H9 (cell line): ENCODE measurements around the gene WBP1L. TPM values are rescaled to one million over a fixed set of nuclear protein-coding genes. Genes with fewer than 3 reads are reported as not detected.
A peak's percentile ranks its signal among the peaks of the same experiment; 100 is the strongest.

Source experiments
- DNase-seq: peaks from one replicate; pipeline ENCODE4 v3.0.0-alpha.2; 2017
- H2AFZ ChIP-seq: one replicate; pipeline ENCODE4 v1.6.1; 2013; ENCODE audit warnings: mild to moderate bottlenecking, low read length, control low read depth, moderate library complexity
- H2AK5ac ChIP-seq: 2 replicates; pipeline ENCODE4 v1.6.1; 2013; ENCODE audit warnings: low read length, control low read depth, mixed read lengths; ENCODE audit not compliant: insufficient read length
- H2BK120ac ChIP-seq: one replicate; pipeline ENCODE4 v1.6.1; 2013; ENCODE audit warnings: low read depth, mild to moderate bottlenecking, low read length, control low read depth, inconsistent platforms; ENCODE audit not compliant: poor library complexity, severe bottlenecking
- H2BK12ac ChIP-seq: 2 replicates; pipeline ENCODE4 v1.6.1; 2013; ENCODE audit warnings: low read length, control low read depth, mixed read lengths, low read depth; ENCODE audit not compliant: insufficient read length
- H2BK15ac ChIP-seq: 2 replicates; pipeline ENCODE4 v1.6.1; 2013; ENCODE audit warnings: low read depth, low read length, control low read depth
- H2BK20ac ChIP-seq: one replicate; pipeline ENCODE4 v1.6.1; 2013; ENCODE audit warnings: low read depth, mild to moderate bottlenecking, low read length, control low read depth, inconsistent platforms; ENCODE audit not compliant: poor library complexity, severe bottlenecking
- H2BK5ac ChIP-seq: 2 replicates; pipeline ENCODE4 v1.6.1; 2013; ENCODE audit warnings: low read length, control low read depth, mixed read lengths; ENCODE audit not compliant: insufficient read length
- H3K14ac ChIP-seq: 2 replicates; pipeline ENCODE4 v1.6.1; 2013; ENCODE audit warnings: low read length, control low read depth; ENCODE audit not compliant: insufficient read depth
- H3K18ac ChIP-seq: 2 replicates; pipeline ENCODE4 v1.6.1; 2013; ENCODE audit warnings: low read depth, mild to moderate bottlenecking, mixed read lengths, low read length, control low read depth; ENCODE audit not compliant: insufficient read length
- H3K23ac ChIP-seq: 2 replicates; pipeline ENCODE4 v1.6.1; 2013; ENCODE audit warnings: low read length, control low read depth, mixed read lengths, low read depth; ENCODE audit not compliant: insufficient read length
- H3K23me2 ChIP-seq: 2 replicates; pipeline ENCODE4 v1.6.1; 2013; ENCODE audit warnings: low read depth, mild to moderate bottlenecking, mixed read lengths, low read length, control low read depth; ENCODE audit not compliant: insufficient read length, poor library complexity, severe bottlenecking
- H3K27ac ChIP-seq: 2 replicates; pipeline ENCODE4 v1.5.1; 2013; ENCODE audit warnings: low read length, control low read depth, mixed read lengths, low read depth; ENCODE audit not compliant: insufficient read length
- H3K27me3 ChIP-seq: 2 replicates; pipeline ENCODE4 v1.6.1; 2013; ENCODE audit warnings: low read length, control low read depth, inconsistent platforms; ENCODE audit not compliant: insufficient read depth
- H3K4ac ChIP-seq: 2 replicates; pipeline ENCODE4 v1.6.1; 2013; ENCODE audit warnings: low read depth, mild to moderate bottlenecking, control low read depth, inconsistent platforms, low read length, moderate library complexity
- H3K4me1 ChIP-seq: 2 replicates; pipeline ENCODE4 v1.6.1; 2013; ENCODE audit warnings: low read length, control low read depth, inconsistent platforms; ENCODE audit not compliant: insufficient read depth
- H3K4me2 ChIP-seq: 2 replicates; pipeline ENCODE4 v1.6.1; 2013; ENCODE audit warnings: low read length, control low read depth, mixed read lengths; ENCODE audit not compliant: insufficient read length, insufficient read depth
- H3K56ac ChIP-seq: 2 replicates; pipeline ENCODE4 v1.6.1; 2013; ENCODE audit warnings: low read depth, mild to moderate bottlenecking, mixed read lengths, low read length, control low read depth; ENCODE audit not compliant: insufficient read length
- H3K79me1 ChIP-seq: 2 replicates; pipeline ENCODE4 v1.6.1; 2013; ENCODE audit warnings: low read depth, mild to moderate bottlenecking, moderate library complexity, low read length, control low read depth, inconsistent platforms; ENCODE audit not compliant: insufficient read depth, poor library complexity, severe bottlenecking
- H3K79me2 ChIP-seq: 2 replicates; pipeline ENCODE4 v1.6.1; 2013; ENCODE audit warnings: low read length, control low read depth, inconsistent platforms; ENCODE audit not compliant: insufficient read depth
- H3K9ac ChIP-seq: 2 replicates; pipeline ENCODE4 v1.6.1; 2013; ENCODE audit warnings: low read length, control low read depth, mixed read lengths; ENCODE audit not compliant: insufficient read length; ENCODE audit errors: extremely low read depth
- H3K9me3 ChIP-seq: one replicate; pipeline ENCODE4 v1.6.1; 2013; ENCODE audit warnings: low read depth, low read length, inconsistent platforms; ENCODE audit not compliant: control insufficient read depth
- H3T11ph ChIP-seq: one replicate; pipeline ENCODE4 v1.6.1; 2013; ENCODE audit warnings: mild to moderate bottlenecking, low read length, control low read depth, inconsistent platforms
- H4K20me1 ChIP-seq: one replicate; pipeline ENCODE4 v1.6.1; 2013; ENCODE audit not compliant: control insufficient read depth, insufficient read length, insufficient read depth
- H4K5ac ChIP-seq: 2 replicates; pipeline ENCODE4 v1.6.1; 2013; ENCODE audit warnings: low read depth, mild to moderate bottlenecking, mixed read lengths, low read length, control low read depth; ENCODE audit not compliant: insufficient read length
- H4K8ac ChIP-seq: replicated peaks from 2 replicates; pipeline ENCODE4 v1.6.1; 2013; ENCODE audit warnings: low read length, control low read depth, mixed read lengths, low read depth; ENCODE audit not compliant: insufficient read length
- H4K91ac ChIP-seq: 2 replicates; pipeline ENCODE4 v1.6.1; 2013; ENCODE audit warnings: low read depth, mild to moderate bottlenecking, moderate library complexity, mixed read lengths, low read length, control low read depth; ENCODE audit not compliant: insufficient read length
- H3K27ac Mint-ChIP-seq, 3 experiments: 2 replicates in 2 of 3; 3 replicates in 1 of 3; pipeline ENCODE4 v1.8.0; 2020 to 2021; ENCODE audit warnings: mixed read lengths in 3 of 3, mild to moderate bottlenecking in 1 of 3, moderate library complexity in 1 of 3
- H3K27me3 Mint-ChIP-seq: 2 replicates; pipeline ENCODE4 v1.8.0; 2021; ENCODE audit warnings: low read depth, mild to moderate bottlenecking, moderate library complexity, mixed read lengths
- H3K36me3 Mint-ChIP-seq, 3 experiments: 2 replicates in 2 of 3; 3 replicates in 1 of 3; pipeline ENCODE4 v1.8.0; 2020 to 2021; ENCODE audit warnings: low read depth in 3 of 3, mixed read lengths in 3 of 3; ENCODE audit not compliant: insufficient read depth in 1 of 3
- H3K4me1 Mint-ChIP-seq, 2 experiments: 2 replicates each; pipeline ENCODE4 v1.8.0; 2020; ENCODE audit warnings: mixed read lengths in 2 of 2
- H3K4me3 Mint-ChIP-seq, 2 experiments: 2 replicates in 1 of 2; 3 replicates in 1 of 2; pipeline ENCODE4 v1.8.0; 2020 to 2021; ENCODE audit warnings: mild to moderate bottlenecking in 2 of 2, mixed read lengths in 2 of 2, moderate library complexity in 1 of 2
- H3K9me3 Mint-ChIP-seq, 2 experiments: 2 replicates in 1 of 2; 3 replicates in 1 of 2; pipeline ENCODE4 v1.8.0; 2020; ENCODE audit warnings: mild to moderate bottlenecking in 2 of 2, mixed read lengths in 2 of 2, moderate library complexity in 1 of 2
- WGBS: extraction: QIAGEN DNeasy Blood & Tissue Kit; methylation state at CpG from one replicate; pipeline ENCODE4 v1.1.7; 2013; ENCODE audit warnings: missing lambda C conversion rate, low lambda C conversion rate, mixed read lengths; ENCODE audit not compliant: insufficient read length; ENCODE audit errors: extremely low coverage; 5-methylcytosine and 5-hydroxymethylcytosine counted together
- total RNA-seq: library from RNA; stranded (reverse); gene quantifications from 2 replicates; pipeline ENCODE4 v1.2.1, GENCODE V29; 2021
- TF ChIP-seq, protein P1 (sequence below): fragments of 200-600 bp; sonication (generic); conservative IDR thresholded peaks from 3 replicates; pipeline ENCODE4 v1.8.0; 2021; ENCODE audit warnings: antibody characterized with exemption, mild to moderate bottlenecking

WBP1L gene
- total RNA-seq, 1 experiment from 2014 or later, result 23.8 TPM

DNA sequence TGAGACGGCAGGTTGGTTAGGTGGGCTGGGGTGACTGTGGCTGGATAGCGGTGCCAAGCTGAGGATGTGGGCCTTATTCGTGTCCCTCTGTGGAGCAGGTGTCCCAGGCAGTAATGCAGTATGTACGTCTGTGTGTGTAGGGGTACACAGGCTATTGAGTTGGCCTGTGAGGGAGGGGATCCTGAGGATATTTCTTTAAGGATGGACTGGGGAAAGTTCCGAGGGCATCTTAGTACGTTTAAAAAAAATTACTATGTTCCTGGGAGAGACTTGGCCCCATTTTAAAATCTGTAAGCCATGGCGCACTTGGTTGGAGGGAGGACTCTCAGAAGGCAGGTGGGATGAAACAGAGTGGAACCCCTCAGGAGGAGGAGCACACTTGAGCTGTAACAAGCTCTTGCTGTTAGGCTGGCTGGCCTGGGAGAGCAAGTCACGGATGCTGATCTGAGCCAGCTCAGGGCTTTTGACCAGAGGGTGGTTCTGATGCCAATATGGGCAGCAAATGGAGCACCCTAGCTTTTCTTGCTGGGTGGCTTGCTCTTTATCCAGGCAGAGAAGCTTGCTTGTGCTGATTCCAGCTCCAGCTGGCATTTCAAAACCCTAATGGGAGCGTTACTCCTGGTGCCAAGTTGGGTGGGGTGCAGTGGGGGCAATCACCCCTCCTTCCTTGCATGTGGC, 765 bp downstream of the WBP1L start:
- Histone ChIP-seq H3K27ac (no peak overlapping the region), H3K79me1 (no peaks in the 10 kb centered on the region), H3K4me2 (peak overlapping the region; percentile 96), H2AK5ac (no peak overlapping the region), H4K8ac (no peak overlapping the region), H3K56ac (no peak overlapping the region), H2AFZ (no peak overlapping the region), H2BK12ac (no peak overlapping the region), H3K23ac (no peak overlapping the region), H4K91ac (no peak overlapping the region), H3K14ac (0 out of 2 replicates have a peak overlapping the region, but pooled peaks have one; percentile 25), H3K79me2 (no peaks in the 10 kb centered on the region; the same call in 1 of the 2 replicates), H2BK5ac (no peak overlapping the region), H3K9ac (peak overlapping the region; percentile 80), H3K4me1 (peaks cover 4% of the 10 kb centered on the region; the same call in 1 of the 2 replicates), H3K9me3 (no peaks in the 10 kb centered on the region), H2BK120ac (no peak overlapping the region), H3K4ac (no peak overlapping the region), H4K5ac (no peak overlapping the region), H2BK15ac (no peak overlapping the region), H2BK20ac (no peak overlapping the region), H3K27me3 (no peaks in the 10 kb centered on the region), H3T11ph (no peak overlapping the region), H3K18ac (peak overlapping the region; percentile 16), H3K23me2 (peaks cover 10% of the 10 kb centered on the region), H4K20me1 (no peaks in the 10 kb centered on the region)
- H3K27ac Mint-ChIP-seq, result peak overlapping the region; percentile 62 to 86 (median 72); a peak in 5 of 7 replicates
- peak overlapping the region; percentile 91 to 92 for H3K4me3 Mint-ChIP-seq
- WGBS, result no CpG with 5 or more reads among the region's 9 CpGs
- DNase-seq, result no peak
- peaks cover 26 to 31% of the 10 kb centered on the region in 2 experiments for H3K4me1 Mint-ChIP-seq
- H3K27me3 Mint-ChIP-seq, result peaks cover 2% of the 10 kb centered on the region
- peaks cover 0 to 3% of the 10 kb centered on the region in 2 experiments; a peak in 1 of 5 replicates for H3K9me3 Mint-ChIP-seq
- TF ChIP-seq, protein P1, sequence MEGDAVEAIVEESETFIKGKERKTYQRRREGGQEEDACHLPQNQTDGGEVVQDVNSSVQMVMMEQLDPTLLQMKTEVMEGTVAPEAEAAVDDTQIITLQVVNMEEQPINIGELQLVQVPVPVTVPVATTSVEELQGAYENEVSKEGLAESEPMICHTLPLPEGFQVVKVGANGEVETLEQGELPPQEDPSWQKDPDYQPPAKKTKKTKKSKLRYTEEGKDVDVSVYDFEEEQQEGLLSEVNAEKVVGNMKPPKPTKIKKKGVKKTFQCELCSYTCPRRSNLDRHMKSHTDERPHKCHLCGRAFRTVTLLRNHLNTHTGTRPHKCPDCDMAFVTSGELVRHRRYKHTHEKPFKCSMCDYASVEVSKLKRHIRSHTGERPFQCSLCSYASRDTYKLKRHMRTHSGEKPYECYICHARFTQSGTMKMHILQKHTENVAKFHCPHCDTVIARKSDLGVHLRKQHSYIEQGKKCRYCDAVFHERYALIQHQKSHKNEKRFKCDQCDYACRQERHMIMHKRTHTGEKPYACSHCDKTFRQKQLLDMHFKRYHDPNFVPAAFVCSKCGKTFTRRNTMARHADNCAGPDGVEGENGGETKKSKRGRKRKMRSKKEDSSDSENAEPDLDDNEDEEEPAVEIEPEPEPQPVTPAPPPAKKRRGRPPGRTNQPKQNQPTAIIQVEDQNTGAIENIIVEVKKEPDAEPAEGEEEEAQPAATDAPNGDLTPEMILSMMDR, result no peak
- H3K36me3 Mint-ChIP-seq, result peaks cover 0 to 2% (median 0%) of the 10 kb centered on the region in 3 experiments; a peak in 2 of 7 replicates
